Measurements from ENCODE around the gene EPS15. TPM values are rescaled to one million over a fixed set of nuclear protein-coding genes. Genes with fewer than 3 reads are reported as not detected.

Gene EPS15
- total RNA-seq, 1 experiment from 2014 or later, result 54.4 TPM

- BruUV-seq (replicated peaks), result no TSS peak
- no peaks in the 10 kb centered on the region; the same call in 1 of the 2 replicates for H3K27me3 ChIP-seq (ENCODE audit: control insufficient read depth, insufficient read depth, low read length)
- intact Hi-C loops (cut with micrococcal nuclease; ENCODE audit: unreplicated experiment), result no loop called here
- no peaks in the 10 kb centered on the region for H3K4me1 ChIP-seq (ENCODE audit: control insufficient read depth, insufficient read depth, low read length)
- POLR2A ChIA-PET, result no interaction called here
- DNase-seq (ENCODE audit: low read depth, low spot score) (no peak), ATAC-seq (no peak)
- in situ Hi-C loops (cut with HindIII; ENCODE audit: low pct_unique_long_range_greater_than_20kb, low sequenced_read_pairs), result no loop called here
- no peaks in the 10 kb centered on the region for H3K36me3 ChIP-seq (ENCODE audit: control insufficient read depth, insufficient read depth, low read length)
- TF ChIP-seq CTCF (IDR thresholded peaks at IDR 0.05), result no peak
- no peak for TF ChIP-seq TCF7L2 (IDR thresholded peaks at IDR 0.05; ENCODE audit: low read depth, low read length)
- no peak for TF ChIP-seq SIN3A (IDR thresholded peaks at IDR 0.05; ENCODE audit: borderline replicate concordance, insufficient read depth, low read depth, low read length)
- no peak for TF ChIP-seq POLR2AphosphoS5 (IDR thresholded peaks at IDR 0.05; ENCODE audit: low read depth, low read length)
- TF ChIP-seq REST (IDR thresholded peaks at IDR 0.05; ENCODE audit: insufficient read depth in 1 of 2, low read depth in 2 of 2, low read length in 1 of 2), result no peak
- H3K4me3 ChIP-seq (ENCODE audit: low read depth in 2 of 2, low read length in 2 of 2), result no peak overlapping the region
- H3K27ac ChIP-seq (ENCODE audit: low read length), result no peak overlapping the region
- no peaks in the 10 kb centered on the region for H3K9me3 ChIP-seq (ENCODE audit: control insufficient read depth, insufficient read depth, low read depth, low read length)
- CTCF ChIA-PET, result no interaction called here
Measured at GRCh38 chr1:51348147-51348527, 170.9 kb downstream of the EPS15 start.

- CTCF ChIA-PET, result interaction anchor here (0.6 kb wide), 1 partner anchor 12 kb away, joined by 4 read pairs; no protein-coding TSS in a partner anchor
- POLR2A ChIA-PET, result interaction anchor here (0.6 kb wide), 1 partner anchor 110 kb away, joined by 3 read pairs; no protein-coding TSS in a partner anchor
- no peak for ATAC-seq
- Histone ChIP-seq H3K4me3 (ENCODE audit: low read depth in 2 of 2, low read length in 2 of 2) (no peak overlapping the region), H3K27ac (ENCODE audit: low read length) (no peak overlapping the region), H3K27me3 (ENCODE audit: control insufficient read depth, insufficient read depth, low read length) (no peaks in the 10 kb centered on the region; the same call in 1 of the 2 replicates), H3K9me3 (ENCODE audit: control insufficient read depth, insufficient read depth, low read depth, low read length) (no peaks in the 10 kb centered on the region), H3K36me3 (ENCODE audit: control insufficient read depth, insufficient read depth, low read length) (no peaks in the 10 kb centered on the region), H3K4me1 (ENCODE audit: control insufficient read depth, insufficient read depth, low read length) (no peaks in the 10 kb centered on the region)
- DNase-seq (ENCODE audit: low read depth, low spot score), result no peak
- intact Hi-C loops (cut with micrococcal nuclease; ENCODE audit: unreplicated experiment), result no loop called here
- in situ Hi-C loops (cut with HindIII; ENCODE audit: low pct_unique_long_range_greater_than_20kb, low sequenced_read_pairs), result no loop called here
- TF ChIP-seq TCF7L2 (IDR thresholded peaks at IDR 0.05; ENCODE audit: low read depth, low read length), result no peak
- no peak for TF ChIP-seq SIN3A (IDR thresholded peaks at IDR 0.05; ENCODE audit: borderline replicate concordance, insufficient read depth, low read depth, low read length)
- no TSS peak for BruUV-seq (replicated peaks)
Measured at GRCh38 chr1:51347398-51348146, 171.5 kb downstream of the EPS15 start.

Measured in Panc1 (cell line).